KG1 (cell line): ENCODE data around the gene POLE3.
"Not testable (repeated sequence)": the region's sequence is repeated elsewhere in the genome, so short reads cannot be mapped to it uniquely, and the experiment has no call there.

Experiments used
- DNase-seq: peaks from one replicate; lab custom pipeline; 2025; lab: John Stamatoyannopoulos, UW

POLE3 gene, protein sequence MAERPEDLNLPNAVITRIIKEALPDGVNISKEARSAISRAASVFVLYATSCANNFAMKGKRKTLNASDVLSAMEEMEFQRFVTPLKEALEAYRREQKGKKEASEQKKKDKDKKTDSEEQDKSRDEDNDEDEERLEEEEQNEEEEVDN

GRCh38 chr9:113410207-113410864 is at the start of gene POLE3, which contains the start of gene C9orf43:
TSS of gene POLE3 (minus strand) at chr9:113410675. CDS start at chr9:113410293, 382 bp downstream.
TSS of gene C9orf43 (plus strand) at chr9:113410747. CDS start at chr9:113413494, 2,747 bp downstream.
- peak; percentile 95 for DNase-seq

GRCh38 chr9:113456235-113456634 is 45.8 kb upstream of the POLE3 start:
- DNase-seq = no peak

DNA sequence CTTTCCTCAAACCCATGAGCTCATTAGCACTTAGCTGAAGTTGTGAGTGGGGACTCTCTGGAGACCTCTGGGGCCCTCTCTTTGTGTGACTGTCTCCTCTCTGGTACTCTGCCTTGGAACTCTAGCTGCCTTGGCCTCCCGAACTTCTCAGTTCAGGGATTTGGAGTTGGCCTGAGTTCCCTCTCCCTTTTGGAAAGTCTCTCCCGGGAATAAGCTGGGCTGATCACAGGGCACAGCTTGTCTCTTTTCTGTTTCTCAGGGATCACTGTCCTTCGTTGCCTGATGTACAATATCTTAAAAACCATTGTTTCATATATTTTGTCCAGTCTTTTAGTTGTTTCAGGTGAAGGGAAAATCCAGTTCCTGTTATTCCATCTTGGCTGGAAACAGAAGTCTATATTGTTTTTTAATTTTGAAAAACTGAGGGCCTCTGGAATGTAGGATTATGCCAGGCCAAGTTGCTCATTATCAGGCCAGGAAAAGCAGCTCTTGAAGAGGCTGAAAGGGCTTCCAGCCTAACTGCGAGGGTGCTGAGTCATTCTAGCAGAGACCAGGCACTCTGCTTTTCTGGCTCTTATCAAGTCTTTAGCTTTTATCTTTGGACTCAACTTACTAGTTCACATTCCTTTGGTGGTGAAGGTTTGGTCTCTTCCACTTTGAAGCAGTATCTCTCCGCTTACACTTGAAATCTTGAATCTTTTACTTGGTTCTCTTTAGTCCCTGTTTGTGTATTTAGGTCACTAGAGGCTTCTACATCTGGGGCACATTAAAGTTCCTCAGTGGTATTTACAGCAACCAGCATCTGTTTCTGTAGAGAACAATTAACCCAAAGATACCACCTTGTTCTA is 44.7 kb upstream of the POLE3 start:
- DNase-seq = no peak

GRCh38 chr9:113452113-113452605 is 41.7 kb upstream of the POLE3 start:
- no peak for DNase-seq

DNA sequence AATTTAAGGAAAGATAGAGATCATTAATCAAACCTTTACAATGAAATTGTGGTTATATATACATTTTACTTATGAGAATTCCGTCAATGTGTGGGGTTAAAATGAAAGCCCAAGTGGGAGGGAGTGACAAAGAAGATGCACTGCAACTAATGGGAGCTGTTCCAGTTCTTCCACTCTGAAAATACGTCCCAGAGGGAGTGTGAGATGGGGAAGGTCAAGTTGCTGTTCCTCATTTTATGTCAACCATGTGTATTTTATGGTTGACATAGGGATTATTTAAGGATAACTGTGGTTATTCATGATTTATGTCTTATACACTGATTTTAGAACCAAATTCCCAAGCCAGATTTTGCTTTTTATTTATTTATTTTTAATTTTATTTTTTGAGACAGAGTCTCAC is 38.9 kb upstream of the POLE3 start:
- DNase-seq = no peak

GRCh38 chr9:113446323-113446740 is 35.9 kb upstream of the POLE3 start:
- no peak for DNase-seq

GRCh38 chr9:113444736-113445135 is 34.3 kb upstream of the POLE3 start:
- no peak for DNase-seq

- DNase-seq = not testable (repeated sequence)
Observed at GRCh38 chr9:113437716-113438115, 27.2 kb upstream of the POLE3 start.

DNA sequence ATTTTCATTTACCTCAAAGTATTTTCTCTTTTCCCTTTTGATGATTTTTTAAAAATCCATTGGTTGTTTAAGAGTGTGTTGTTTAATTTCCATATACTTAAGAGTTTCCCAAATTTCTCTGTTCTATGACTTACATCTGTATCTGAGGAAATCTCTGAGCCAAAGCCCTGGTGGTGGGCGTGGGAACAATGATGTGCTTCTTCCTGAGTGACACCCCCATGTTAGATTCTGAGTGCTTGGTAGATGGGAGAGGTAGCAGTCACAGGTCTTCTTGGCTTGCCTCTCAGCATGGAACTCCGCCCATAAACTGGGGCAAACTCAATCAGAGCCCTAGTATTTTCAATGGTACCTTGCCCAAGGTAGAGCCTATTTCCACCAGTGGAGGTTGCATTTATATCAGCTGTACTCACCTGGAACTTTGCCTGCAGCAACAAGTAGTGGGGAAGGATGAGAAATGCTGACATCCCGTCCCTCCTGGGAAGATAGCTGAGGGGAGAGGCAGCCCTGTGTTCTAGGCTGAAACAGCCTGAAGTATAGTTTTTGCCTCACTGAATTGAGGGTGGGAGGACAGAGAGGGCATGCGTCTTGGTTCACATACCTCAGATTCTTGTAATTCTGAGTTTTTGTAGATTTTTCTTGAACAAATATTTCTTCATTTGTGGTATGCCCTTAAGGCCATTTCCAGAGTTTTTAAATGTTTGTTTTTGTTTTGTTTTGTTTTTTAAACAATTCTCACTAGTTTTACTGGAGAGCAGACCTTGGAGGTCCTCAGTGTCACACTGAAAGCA is 26.4 kb upstream of the POLE3 start:
- no peak for DNase-seq

GRCh38 chr9:113431191-113431590 is 20.7 kb upstream of the POLE3 start:
- DNase-seq = no peak

DNA sequence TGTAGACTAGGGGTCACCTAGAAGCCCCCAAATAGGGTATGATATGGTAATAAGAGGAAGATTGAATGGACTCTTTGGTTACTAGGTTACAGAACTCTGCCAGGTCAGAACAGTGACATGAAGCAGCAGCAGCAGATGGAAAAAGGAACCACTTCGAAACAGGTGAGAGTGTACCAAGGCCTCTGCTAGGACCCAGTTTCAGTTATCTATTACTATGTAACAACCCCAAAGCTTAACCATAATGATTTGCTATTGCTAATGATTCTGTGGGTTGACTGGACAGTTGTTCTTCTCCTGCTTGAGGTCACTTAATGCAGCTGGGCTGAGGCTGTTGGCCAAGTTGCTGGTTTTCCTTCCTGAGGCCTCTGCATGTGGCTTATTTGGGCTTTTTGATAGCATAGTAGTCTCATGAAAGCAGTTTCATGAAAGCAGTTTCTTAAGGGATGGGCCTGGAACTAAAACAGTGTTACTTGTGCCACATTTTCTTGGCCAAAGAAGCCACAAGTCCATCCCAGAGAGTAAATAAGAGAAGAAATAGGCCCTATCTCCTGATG is 17.7 kb upstream of the POLE3 start:
- no peak for DNase-seq

DNA sequence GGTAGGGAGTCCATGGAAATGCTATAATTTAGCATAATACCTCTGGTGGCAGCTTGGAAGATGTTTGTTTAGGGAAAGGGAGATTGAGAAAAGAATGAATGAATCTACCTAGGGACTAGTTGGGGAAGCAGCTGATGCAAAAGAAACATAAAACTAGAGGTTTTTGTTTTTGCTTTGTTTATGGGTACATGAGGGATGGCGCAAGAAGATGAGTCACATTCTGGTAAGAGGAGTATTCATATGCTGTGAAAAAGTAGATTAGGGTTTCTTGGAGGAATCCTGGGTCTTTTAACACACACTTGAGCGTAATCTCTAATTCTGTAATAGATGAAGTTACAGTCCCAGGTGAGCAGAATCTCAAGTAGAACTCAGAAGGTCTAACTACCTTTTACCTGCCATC is 17.2 kb upstream of the POLE3 start:
- no peak for DNase-seq

DNA sequence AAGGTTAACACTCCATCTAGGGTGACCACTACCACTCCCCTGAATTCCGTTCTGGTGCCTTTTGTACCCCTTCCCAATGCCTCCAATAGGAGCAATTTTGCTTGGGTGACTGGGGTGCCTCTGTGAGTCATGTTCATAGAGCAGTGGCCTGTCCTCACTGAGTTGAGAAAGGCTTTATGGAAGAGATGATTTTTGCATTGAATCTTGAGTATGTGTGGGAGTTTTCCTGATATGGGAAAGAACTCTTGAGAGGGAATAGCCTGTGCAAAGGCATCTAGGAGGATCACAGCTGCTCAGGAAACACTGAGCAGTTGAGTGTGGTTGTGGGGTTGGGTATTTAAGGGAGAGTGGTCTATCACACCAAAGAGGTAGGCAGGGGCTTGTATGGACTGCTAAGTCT is 16.2 kb upstream of the POLE3 start:
- no peak for DNase-seq

GRCh38 chr9:113425072-113425471 is 14.6 kb upstream of the POLE3 start:
- no peak for DNase-seq

DNA sequence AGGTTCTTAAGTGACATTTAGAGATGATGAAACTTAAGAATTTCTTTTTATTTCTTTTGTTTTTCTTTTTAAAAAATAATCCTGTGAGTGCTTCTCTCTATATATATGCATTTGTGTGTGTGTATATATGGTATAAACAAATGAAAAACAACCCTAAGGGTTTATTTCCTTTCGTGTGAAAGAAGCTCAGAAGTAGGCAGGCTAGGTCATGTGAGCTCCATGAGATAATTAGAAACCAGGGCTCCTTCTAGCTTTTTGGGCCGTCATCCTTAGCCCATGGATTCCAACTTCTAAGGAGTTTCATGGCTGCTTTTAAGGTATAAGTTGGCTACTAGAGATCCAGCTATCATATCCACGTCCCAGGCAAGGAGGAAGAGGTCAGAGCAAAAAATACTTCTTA is 11.3 kb upstream of the POLE3 start:
- DNase-seq = no peak

GRCh38 chr9:113417370-113417769 is 6.9 kb upstream of the POLE3 start:
- no peak for DNase-seq

- DNase-seq = no peak
Observed at GRCh38 chr9:113416149-113416721, 5.8 kb upstream of the POLE3 start.

DNA sequence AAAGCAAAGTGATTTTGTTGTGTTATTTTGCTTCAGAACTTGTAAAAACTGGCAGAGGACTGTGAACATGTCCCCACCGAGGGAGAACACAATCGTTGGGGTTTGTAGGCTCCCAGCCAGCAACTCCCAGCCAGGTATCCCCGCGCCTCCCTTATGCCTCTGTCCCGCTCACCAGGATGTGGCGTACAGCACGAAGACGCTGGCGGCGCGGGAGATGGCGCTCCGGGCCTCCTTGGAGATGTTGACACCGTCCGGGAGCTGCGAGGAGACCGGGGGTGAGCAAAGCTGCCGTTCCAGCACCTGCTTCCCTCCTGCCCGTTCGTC is 630 bp downstream of the POLE3 start:
- no peak for DNase-seq

GRCh38 chr9:113409481-113409880 is 994 bp downstream of the POLE3 start:
- no peak for DNase-seq

DNA sequence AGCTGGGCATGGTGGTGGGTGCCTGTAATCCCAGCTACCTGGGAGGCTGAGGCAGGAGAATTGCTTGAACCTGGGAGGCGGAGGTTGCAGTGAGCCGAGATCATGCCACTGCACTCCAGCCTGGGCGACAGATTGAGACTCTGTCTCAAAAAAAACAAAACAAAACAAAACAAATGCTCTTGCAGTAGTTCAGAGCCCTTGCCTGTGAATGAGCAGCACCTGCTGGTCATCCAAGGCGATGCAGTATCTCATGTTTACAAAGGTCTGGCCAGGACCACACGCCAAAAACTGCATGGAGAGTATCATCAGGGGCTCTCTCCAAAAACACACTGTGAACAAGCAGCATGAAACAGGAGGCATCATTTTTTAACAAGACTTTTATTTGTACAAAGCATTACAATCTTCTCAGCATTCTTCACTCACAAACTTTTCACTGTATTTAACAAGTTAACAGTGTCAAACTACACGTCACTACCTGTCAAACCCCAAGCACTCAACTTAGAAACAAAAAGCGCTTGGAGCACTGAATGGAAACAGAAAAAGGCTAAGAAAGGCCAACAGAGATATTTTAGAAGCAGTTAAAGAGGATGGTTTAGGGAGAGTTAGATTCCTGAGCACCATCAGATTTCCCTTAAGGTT is 3.5 kb downstream of the POLE3 start:
- DNase-seq = not testable (repeated sequence)

- DNase-seq = not testable (repeated sequence)
Observed at GRCh38 chr9:113406353-113406752, 4.1 kb downstream of the POLE3 start.
